HUES48 (cell line): Measurements from ENCODE around the gene EIF4E1B.
A peak's percentile ranks its signal among the peaks of the same experiment; 100 is the strongest.

Source experiments
- H3K27ac ChIP-seq: one replicate; pipeline ENCODE4 v1.7.0; 2013; ENCODE audit warnings: low read depth, low read length, inconsistent platforms
- H3K27me3 ChIP-seq: 2 replicates; pipeline ENCODE4 v1.6.1; 2013; ENCODE audit warnings: mild to moderate bottlenecking, low read length; ENCODE audit not compliant: control insufficient read depth, insufficient read depth
- H3K36me3 ChIP-seq: 2 replicates; pipeline ENCODE4 v1.6.1; 2013; ENCODE audit warnings: low read length; ENCODE audit not compliant: control insufficient read depth, insufficient read depth
- H3K4me1 ChIP-seq: 2 replicates; pipeline ENCODE4 v1.6.1; 2013; ENCODE audit warnings: mild to moderate bottlenecking, low read length; ENCODE audit not compliant: control insufficient read depth, insufficient read depth
- H3K4me3 ChIP-seq: 2 replicates; pipeline ENCODE4 v1.5.1; 2013; ENCODE audit warnings: mild to moderate bottlenecking, low read depth, low read length
- H3K9ac ChIP-seq: 2 replicates; pipeline ENCODE4 v1.6.1; 2013; ENCODE audit warnings: mild to moderate bottlenecking, low read depth, low read length, moderate library complexity
- H3K9me3 ChIP-seq: 2 replicates; pipeline ENCODE4 v1.6.1; 2013; ENCODE audit warnings: low read length; ENCODE audit not compliant: control insufficient read depth, insufficient read depth

The EIF4E1B gene

DNA sequence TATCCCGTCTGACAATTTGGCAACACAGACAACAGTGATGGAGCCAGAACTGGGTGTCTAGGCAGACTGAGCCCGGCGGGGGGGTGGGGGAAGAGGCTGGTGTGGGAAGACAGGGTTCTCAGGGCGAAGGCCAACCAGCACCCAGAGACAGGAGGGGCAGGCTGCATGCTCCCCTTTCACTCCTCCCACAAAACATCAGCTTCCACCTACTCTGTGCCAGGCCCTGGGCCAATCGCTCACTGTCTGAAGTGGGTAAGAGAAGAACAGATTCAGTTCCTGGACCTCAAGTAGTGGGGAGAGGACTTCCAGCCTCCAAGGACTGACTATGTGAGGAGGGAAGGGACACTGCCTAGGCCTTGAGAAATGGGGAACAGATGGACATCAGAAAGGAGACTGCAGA is 2.9 kb upstream of the EIF4E1B start:
- Histone ChIP-seq H3K36me3 (no peaks in the 10 kb centered on the region), H3K9me3 (no peaks in the 10 kb centered on the region), H3K27ac (no peak overlapping the region), H3K4me3 (no peak overlapping the region), H3K4me1 (peaks cover 10% of the 10 kb centered on the region; the same call in 1 of the 2 replicates), H3K9ac (no peak overlapping the region), H3K27me3 (peaks cover 39% of the 10 kb centered on the region)

DNA sequence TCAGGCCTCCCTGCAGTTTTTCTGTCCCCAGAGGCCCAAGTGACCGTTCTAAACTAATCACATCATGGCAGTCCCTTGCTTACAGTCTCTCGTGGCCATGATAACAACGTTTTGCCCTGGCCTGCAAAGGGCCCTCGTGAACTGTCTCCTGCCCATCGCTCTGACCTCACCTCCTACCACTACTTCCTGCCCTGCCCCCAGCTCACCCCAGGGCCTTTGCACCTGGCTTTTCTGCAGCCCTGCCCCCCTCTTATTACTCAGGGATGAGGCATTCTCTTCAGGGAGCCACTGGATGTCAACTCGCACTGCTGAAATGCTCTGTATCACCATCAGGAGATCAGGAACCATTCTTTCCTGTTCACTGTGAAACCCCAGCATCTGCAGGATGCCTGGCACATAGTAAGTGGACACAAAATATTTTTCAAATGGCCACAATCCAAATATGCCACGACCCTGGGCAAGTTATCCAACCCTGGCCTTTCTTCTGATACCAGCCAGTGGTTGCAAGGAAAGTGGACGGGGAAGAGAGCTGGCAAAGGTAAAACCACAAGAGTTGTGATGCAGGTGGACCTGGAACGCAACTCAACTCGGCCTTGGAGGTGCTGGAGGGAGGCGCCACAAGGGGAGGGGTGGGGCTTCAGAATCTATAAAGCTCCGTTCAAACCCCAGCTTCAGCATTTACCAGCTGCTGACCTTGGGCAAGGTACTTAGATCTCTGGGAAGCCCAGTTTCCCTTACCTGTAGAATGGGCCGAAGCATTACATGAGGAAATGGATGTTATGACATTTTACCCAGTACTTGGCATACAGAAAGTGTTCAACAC is 1.9 kb upstream of the EIF4E1B start:
- Histone ChIP-seq H3K9me3 (no peaks in the 10 kb centered on the region), H3K27me3 (peaks cover 48% of the 10 kb centered on the region), H3K4me1 (peaks cover 11% of the 10 kb centered on the region; the same call in 1 of the 2 replicates), H3K36me3 (no peaks in the 10 kb centered on the region), H3K27ac (no peak overlapping the region), H3K4me3 (peak overlapping the region; percentile 81; the same call in 1 of the 2 replicates), H3K9ac (no peak overlapping the region)

DNA sequence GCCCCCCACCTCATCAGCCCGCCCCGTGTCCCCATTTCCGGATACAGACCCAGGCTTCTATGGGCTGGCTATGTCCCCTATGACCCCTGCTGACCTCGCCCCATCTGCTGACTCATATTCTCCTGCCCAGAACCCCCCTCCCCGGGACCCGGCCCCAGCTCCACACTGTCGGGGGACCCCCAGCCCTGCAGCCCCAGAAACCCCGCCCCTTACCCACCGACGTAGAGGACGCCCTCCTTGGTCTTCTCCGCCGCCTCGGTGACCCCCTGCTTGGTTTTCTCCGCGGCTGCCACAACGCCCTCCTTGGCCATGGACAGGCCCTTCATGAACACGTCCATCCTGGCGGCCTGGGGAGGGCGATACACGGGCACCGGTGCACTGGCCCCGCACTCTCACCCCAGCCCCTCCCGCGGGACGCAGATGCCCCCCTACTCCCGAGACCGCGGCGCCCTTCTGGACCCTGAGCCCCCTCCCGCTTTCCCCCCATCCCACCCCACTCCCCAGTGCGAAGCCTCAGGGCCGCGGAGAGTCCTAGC is 1.1 kb upstream of the EIF4E1B start:
- no peaks in the 10 kb centered on the region for H3K36me3 ChIP-seq
- H3K4me3 ChIP-seq, result peak overlapping the region; percentile 81
- peaks cover 54% of the 10 kb centered on the region for H3K27me3 ChIP-seq

GRCh38 chr5:176630681-176631222 is 277 bp downstream of the EIF4E1B start:
- no peak overlapping the region for H3K27ac ChIP-seq
- H3K4me3 ChIP-seq, result peak overlapping the region; percentile 81
- no peak overlapping the region for H3K9ac ChIP-seq
- peaks cover 18% of the 10 kb centered on the region; the same call in 1 of the 2 replicates for H3K4me1 ChIP-seq
- no peaks in the 10 kb centered on the region for H3K36me3 ChIP-seq
- H3K9me3 ChIP-seq, result no peaks in the 10 kb centered on the region
- peaks cover 54% of the 10 kb centered on the region for H3K27me3 ChIP-seq

More for the DNA sequence above, 1.1 kb upstream of the EIF4E1B start:
- Histone ChIP-seq H3K4me1 (peaks cover 18% of the 10 kb centered on the region; the same call in 1 of the 2 replicates), H3K9ac (no peak overlapping the region), H3K27ac (no peak overlapping the region), H3K9me3 (no peaks in the 10 kb centered on the region)

- H3K4me1 ChIP-seq, result peaks cover 18% of the 10 kb centered on the region; the same call in 1 of the 2 replicates
- H3K27me3 ChIP-seq, result peaks cover 54% of the 10 kb centered on the region
- no peak overlapping the region for H3K9ac ChIP-seq
- no peaks in the 10 kb centered on the region for H3K36me3 ChIP-seq
- no peaks in the 10 kb centered on the region for H3K9me3 ChIP-seq
- peak overlapping the region; percentile 81; the same call in 1 of the 2 replicates for H3K4me3 ChIP-seq
- H3K27ac ChIP-seq, result no peak overlapping the region
These were observed 1.1 kb downstream of the EIF4E1B start for GRCh38 chr5:176631383-176632200.

- peaks cover 18% of the 10 kb centered on the region; the same call in 1 of the 2 replicates for H3K4me1 ChIP-seq
- peaks cover 54% of the 10 kb centered on the region for H3K27me3 ChIP-seq
- no peak overlapping the region for H3K27ac ChIP-seq
- H3K9me3 ChIP-seq, result no peaks in the 10 kb centered on the region
- no peak overlapping the region for H3K4me3 ChIP-seq
- H3K36me3 ChIP-seq, result no peaks in the 10 kb centered on the region
- H3K9ac ChIP-seq, result no peak overlapping the region
These were observed 2.3 kb downstream of the EIF4E1B start for GRCh38 chr5:176632745-176633144.

DNA sequence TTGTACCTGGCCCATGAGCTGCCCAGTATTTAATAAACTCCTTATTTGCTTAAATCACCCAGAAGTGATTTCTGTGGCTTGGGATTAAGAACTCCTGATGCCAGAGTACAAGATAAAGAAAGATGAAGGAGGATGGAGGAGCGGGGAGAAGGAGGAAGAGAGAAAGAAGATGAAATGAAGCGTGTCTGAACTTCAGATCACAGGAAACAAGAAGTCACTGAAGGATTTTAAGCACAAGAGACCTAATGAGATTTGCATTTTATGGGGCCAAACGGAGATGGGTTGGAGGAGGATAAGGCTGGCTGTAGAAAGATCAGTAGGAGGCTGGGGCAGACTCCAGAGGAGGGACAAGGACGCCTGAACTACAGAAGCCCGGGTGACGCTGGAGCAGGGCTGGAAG is 3.1 kb downstream of the EIF4E1B start:
- H3K27me3 ChIP-seq, result peaks cover 47% of the 10 kb centered on the region
- no peak overlapping the region for H3K27ac ChIP-seq
- peaks cover 16% of the 10 kb centered on the region; the same call in 1 of the 2 replicates for H3K4me1 ChIP-seq
- H3K9me3 ChIP-seq, result no peaks in the 10 kb centered on the region
- no peak overlapping the region for H3K9ac ChIP-seq
- H3K4me3 ChIP-seq, result no peak overlapping the region
- no peaks in the 10 kb centered on the region for H3K36me3 ChIP-seq

DNA sequence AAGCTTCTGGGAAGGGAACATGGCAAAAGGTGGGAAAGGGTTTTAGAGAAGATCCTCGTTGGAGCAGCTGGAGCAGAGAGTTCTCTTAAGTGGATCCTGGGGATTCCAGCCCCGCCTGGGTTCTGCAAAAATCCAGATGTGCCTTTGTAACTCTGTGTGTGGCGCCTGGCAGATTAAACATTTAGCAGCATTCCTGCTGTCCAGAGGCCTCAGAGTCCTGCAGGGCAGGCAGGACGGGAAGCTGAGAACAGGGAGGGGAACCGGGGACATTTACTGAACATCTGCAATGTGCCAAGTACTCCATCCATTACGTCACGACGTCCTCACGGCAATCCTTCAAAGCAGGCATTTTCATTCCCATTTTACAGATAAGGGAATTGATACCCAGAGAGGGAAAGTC is 6.0 kb downstream of the EIF4E1B start:
- Histone ChIP-seq H3K9ac (no peak overlapping the region), H3K27me3 (peaks cover 23% of the 10 kb centered on the region), H3K4me1 (peaks cover 13% of the 10 kb centered on the region; the same call in 1 of the 2 replicates), H3K36me3 (no peaks in the 10 kb centered on the region), H3K27ac (peak overlapping the region; percentile 8), H3K4me3 (no peak overlapping the region), H3K9me3 (no peaks in the 10 kb centered on the region)

GRCh38 chr5:176637556-176637955 is 7.1 kb downstream of the EIF4E1B start:
- H3K27me3 ChIP-seq, result peaks cover 15% of the 10 kb centered on the region

DNA sequence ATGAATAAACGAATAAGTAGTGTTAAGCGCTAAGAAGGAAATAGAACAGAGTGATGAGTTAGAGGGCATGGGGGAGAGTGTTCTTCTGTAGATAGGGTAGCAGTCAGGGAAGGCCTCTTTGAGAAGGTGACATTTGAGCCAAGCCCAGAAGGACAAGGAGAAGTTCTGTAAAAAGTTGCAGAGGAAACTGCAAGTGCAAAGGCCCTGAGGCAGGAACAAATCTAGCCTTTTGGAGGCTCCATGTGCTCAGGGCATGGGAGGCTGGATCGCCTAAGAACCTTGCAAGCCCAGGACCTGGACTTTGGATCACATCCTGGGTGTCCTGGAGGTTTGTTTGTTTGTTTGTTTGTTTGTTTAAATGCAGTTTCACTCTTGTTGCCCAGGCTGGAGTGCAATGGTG is 8.0 kb downstream of the EIF4E1B start:
- H3K36me3 ChIP-seq, result no peaks in the 10 kb centered on the region
- peaks cover 23% of the 10 kb centered on the region for H3K4me1 ChIP-seq
- H3K27me3 ChIP-seq, result peaks cover 7% of the 10 kb centered on the region
- H3K9ac ChIP-seq, result no peak overlapping the region
- H3K9me3 ChIP-seq, result no peaks in the 10 kb centered on the region
- H3K4me3 ChIP-seq, result no peak overlapping the region
- H3K27ac ChIP-seq, result no peak overlapping the region

More at GRCh38 chr5:176637556-176637955, 7.1 kb downstream of the EIF4E1B start:
- H3K4me3 ChIP-seq, result no peak overlapping the region
- no peak overlapping the region for H3K27ac ChIP-seq
- peaks cover 17% of the 10 kb centered on the region; the same call in 1 of the 2 replicates for H3K4me1 ChIP-seq
- no peaks in the 10 kb centered on the region for H3K36me3 ChIP-seq
- H3K9ac ChIP-seq, result no peak overlapping the region
- H3K9me3 ChIP-seq, result no peaks in the 10 kb centered on the region
